ENCODE data around the gene PTPRG.

- TF ChIP-seq CTCF (conservative IDR thresholded peaks at IDR 0.05; ENCODE audit: low read length) (no peak), EZH2phosphoT487 (IDR thresholded peaks at IDR 0.05; ENCODE audit: borderline replicate concordance, low read depth, low read length) (no peak)
Observed at GRCh38 chr3:61925721-61926120, 364.4 kb downstream of the PTPRG start.
